ENCODE data around the gene MFAP3L. TPM values are rescaled to one million over a fixed set of nuclear protein-coding genes. Genes with fewer than 3 reads are reported as not detected.

MFAP3L gene
- total RNA-seq, 1 experiment from 2014 or later = 7.9 TPM

DNA sequence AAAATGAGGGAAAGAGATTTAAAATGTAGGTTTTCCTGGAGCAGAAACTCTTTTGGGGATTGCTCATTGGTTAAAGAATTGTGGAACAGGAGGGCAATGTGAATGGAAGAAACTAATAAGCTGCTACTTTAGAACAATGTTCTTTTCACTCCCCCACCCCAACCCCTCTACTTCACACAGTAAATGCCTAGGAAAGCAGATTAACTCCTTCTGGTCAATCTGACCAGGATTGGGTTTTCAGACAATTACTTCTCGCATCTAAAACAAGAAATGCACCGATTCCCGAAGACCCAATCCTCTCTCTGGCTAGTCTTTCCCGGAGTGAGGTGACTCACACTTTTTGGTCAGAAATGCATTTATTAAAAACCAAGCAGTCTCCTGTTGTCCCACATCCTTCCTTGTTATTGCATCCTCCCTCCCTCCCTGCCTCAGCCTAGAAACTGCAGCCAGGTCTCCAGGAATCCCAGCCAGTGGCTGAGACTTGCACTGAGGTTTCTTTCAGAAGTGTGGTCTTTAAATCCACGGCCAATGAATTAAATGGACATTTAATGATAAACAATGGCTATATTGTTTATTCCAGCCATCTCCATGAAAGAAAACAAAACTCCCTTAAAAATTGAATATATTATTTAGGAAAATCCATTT, 21.4 kb downstream of the MFAP3L start:
- BruUV-seq (replicated peaks) = no TSS peak
- Histone ChIP-seq H3K27me3 (ENCODE audit: control insufficient read depth, insufficient read depth, low read length) (no peaks in the 10 kb centered on the region), H3K27ac (ENCODE audit: low read length) (no peak overlapping the region), H3K9me3 (ENCODE audit: control insufficient read depth, insufficient read depth, low read depth, low read length) (no peaks in the 10 kb centered on the region), H3K4me3 (ENCODE audit: low read depth in 2 of 2, low read length in 2 of 2) (no peak overlapping the region), H3K4me1 (ENCODE audit: control insufficient read depth, insufficient read depth, low read length) (no peaks in the 10 kb centered on the region), H3K36me3 (ENCODE audit: control insufficient read depth, insufficient read depth, low read length) (no peaks in the 10 kb centered on the region)
- ATAC-seq (no peak), DNase-seq (ENCODE audit: low read depth, low spot score) (no peak)
- ChIA-PET POLR2A (no interaction called here), CTCF (no interaction called here)
- in situ Hi-C loops (cut with HindIII; ENCODE audit: low pct_unique_long_range_greater_than_20kb, low sequenced_read_pairs) = no loop called here
- intact Hi-C loops (cut with micrococcal nuclease; ENCODE audit: unreplicated experiment) = no loop called here
- no peak for TF ChIP-seq SIN3A (IDR thresholded peaks at IDR 0.05; ENCODE audit: borderline replicate concordance, insufficient read depth, low read depth, low read length)
- TF ChIP-seq TCF7L2 (IDR thresholded peaks at IDR 0.05; ENCODE audit: low read depth, low read length) = no peak
- no peak for TF ChIP-seq POLR2AphosphoS5 (IDR thresholded peaks at IDR 0.05; ENCODE audit: low read depth, low read length)
- TF ChIP-seq, protein P1, sequence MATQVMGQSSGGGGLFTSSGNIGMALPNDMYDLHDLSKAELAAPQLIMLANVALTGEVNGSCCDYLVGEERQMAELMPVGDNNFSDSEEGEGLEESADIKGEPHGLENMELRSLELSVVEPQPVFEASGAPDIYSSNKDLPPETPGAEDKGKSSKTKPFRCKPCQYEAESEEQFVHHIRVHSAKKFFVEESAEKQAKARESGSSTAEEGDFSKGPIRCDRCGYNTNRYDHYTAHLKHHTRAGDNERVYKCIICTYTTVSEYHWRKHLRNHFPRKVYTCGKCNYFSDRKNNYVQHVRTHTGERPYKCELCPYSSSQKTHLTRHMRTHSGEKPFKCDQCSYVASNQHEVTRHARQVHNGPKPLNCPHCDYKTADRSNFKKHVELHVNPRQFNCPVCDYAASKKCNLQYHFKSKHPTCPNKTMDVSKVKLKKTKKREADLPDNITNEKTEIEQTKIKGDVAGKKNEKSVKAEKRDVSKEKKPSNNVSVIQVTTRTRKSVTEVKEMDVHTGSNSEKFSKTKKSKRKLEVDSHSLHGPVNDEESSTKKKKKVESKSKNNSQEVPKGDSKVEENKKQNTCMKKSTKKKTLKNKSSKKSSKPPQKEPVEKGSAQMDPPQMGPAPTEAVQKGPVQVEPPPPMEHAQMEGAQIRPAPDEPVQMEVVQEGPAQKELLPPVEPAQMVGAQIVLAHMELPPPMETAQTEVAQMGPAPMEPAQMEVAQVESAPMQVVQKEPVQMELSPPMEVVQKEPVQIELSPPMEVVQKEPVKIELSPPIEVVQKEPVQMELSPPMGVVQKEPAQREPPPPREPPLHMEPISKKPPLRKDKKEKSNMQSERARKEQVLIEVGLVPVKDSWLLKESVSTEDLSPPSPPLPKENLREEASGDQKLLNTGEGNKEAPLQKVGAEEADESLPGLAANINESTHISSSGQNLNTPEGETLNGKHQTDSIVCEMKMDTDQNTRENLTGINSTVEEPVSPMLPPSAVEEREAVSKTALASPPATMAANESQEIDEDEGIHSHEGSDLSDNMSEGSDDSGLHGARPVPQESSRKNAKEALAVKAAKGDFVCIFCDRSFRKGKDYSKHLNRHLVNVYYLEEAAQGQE (IDR thresholded peaks at IDR 0.05; ENCODE audit: insufficient read depth in 1 of 2, low read depth in 2 of 2, low read length in 1 of 2) = no peak
- TF ChIP-seq, protein P2, sequence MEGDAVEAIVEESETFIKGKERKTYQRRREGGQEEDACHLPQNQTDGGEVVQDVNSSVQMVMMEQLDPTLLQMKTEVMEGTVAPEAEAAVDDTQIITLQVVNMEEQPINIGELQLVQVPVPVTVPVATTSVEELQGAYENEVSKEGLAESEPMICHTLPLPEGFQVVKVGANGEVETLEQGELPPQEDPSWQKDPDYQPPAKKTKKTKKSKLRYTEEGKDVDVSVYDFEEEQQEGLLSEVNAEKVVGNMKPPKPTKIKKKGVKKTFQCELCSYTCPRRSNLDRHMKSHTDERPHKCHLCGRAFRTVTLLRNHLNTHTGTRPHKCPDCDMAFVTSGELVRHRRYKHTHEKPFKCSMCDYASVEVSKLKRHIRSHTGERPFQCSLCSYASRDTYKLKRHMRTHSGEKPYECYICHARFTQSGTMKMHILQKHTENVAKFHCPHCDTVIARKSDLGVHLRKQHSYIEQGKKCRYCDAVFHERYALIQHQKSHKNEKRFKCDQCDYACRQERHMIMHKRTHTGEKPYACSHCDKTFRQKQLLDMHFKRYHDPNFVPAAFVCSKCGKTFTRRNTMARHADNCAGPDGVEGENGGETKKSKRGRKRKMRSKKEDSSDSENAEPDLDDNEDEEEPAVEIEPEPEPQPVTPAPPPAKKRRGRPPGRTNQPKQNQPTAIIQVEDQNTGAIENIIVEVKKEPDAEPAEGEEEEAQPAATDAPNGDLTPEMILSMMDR (IDR thresholded peaks at IDR 0.05) = no peak

DNA sequence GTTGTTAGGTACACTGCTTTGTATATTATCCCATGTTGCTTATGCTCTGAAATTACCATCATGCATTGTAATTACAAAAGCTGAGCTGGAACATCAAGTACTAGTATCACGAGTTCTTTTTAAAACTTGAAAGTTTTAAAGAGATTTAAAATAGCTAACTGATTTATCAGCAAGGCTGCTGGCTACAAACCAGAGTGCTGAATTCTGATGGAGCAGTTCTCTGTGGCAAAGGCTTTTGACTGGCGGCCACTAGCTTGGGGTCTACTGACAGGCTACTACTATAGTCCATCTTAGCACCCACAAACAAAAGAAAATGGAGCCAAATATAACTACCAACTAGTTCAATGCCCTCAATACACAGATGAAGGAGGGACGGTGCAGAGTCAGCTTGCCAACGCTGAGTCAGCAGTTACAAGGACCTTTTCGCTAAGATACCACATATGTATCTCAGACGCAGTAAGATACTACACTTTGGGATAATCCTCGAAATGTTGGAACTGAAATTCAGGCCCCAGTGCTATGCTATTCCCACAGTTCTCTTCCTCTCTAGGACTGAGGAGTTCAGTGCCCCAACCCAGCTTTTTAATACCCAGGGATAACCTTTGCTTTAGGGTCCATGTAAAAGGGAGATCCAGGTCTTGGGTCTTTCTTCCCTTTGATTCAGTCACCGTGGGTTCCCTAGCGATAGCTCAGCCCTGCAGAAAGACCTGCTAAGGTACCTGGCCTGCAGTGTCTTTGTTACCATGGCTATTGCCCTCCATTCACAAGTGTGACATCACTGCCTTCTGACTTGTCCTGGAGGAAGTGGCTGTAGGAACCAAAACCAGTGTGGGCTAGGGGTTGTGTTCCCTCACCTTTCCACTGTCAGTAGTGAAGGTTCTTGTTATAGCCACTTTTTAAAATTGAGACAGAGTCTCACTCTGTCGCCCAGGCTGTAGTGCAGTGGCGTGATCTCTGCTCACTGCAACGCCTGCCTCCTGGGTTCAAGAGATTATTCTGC, 22.8 kb downstream of the MFAP3L start:
- ATAC-seq = no peak
- Histone ChIP-seq H3K27ac (ENCODE audit: low read length) (no peak overlapping the region), H3K4me3 (ENCODE audit: low read depth in 2 of 2, low read length in 2 of 2) (no peak overlapping the region), H3K4me1 (ENCODE audit: control insufficient read depth, insufficient read depth, low read length) (no peaks in the 10 kb centered on the region), H3K27me3 (ENCODE audit: control insufficient read depth, insufficient read depth, low read length) (no peaks in the 10 kb centered on the region), H3K9me3 (ENCODE audit: control insufficient read depth, insufficient read depth, low read depth, low read length) (no peaks in the 10 kb centered on the region), H3K36me3 (ENCODE audit: control insufficient read depth, insufficient read depth, low read length) (no peaks in the 10 kb centered on the region)
- no TSS peak for BruUV-seq (replicated peaks)
- intact Hi-C loops (cut with micrococcal nuclease; ENCODE audit: unreplicated experiment) = no loop called here
- DNase-seq (ENCODE audit: low read depth, low spot score) = no peak
- TF ChIP-seq SIN3A (IDR thresholded peaks at IDR 0.05; ENCODE audit: borderline replicate concordance, insufficient read depth, low read depth, low read length) (no peak), TCF7L2 (IDR thresholded peaks at IDR 0.05; ENCODE audit: low read depth, low read length) (no peak), POLR2AphosphoS5 (IDR thresholded peaks at IDR 0.05; ENCODE audit: low read depth, low read length) (no peak)
- TF ChIP-seq, protein P2 (IDR thresholded peaks at IDR 0.05) = no peak
- TF ChIP-seq, protein P1 (IDR thresholded peaks at IDR 0.05; ENCODE audit: insufficient read depth in 1 of 2, low read depth in 2 of 2, low read length in 1 of 2) = no peak
- in situ Hi-C loops (cut with HindIII; ENCODE audit: low pct_unique_long_range_greater_than_20kb, low sequenced_read_pairs) = no loop called here
- CTCF ChIA-PET = no interaction called here
- POLR2A ChIA-PET = no interaction called here
